Esophagus squamous epithelium (tissue), 5 donors: Measurements from ENCODE around the gene ANXA11. TPM values are rescaled to one million over a fixed set of nuclear protein-coding genes. Genes with fewer than 3 reads are reported as not detected.

Experiments used
- DNase-seq: peaks from one replicate; lab custom pipeline; 2025; lab: John Stamatoyannopoulos, UW
- H3K27ac ChIP-seq, 4 donors: fragments of 200-600 bp; sonication (generic); one replicate each; pipeline ENCODE4 v1.5.1; 2016 to 2019; ENCODE audit warnings: mild to moderate bottlenecking in 1 of 4
- H3K27me3 ChIP-seq, 4 donors: fragments of 200-600 bp; sonication (generic); 1 replicate in 3 of 4; 2 replicates in 1 of 4; pipeline versions ENCODE4 v1.5.1 to v1.6.0; 2017 to 2021; ENCODE audit warnings: antibody characterized with exemption in 1 of 4
- H3K36me3 ChIP-seq, 3 donors: fragments of 200-600 bp; sonication (generic); one replicate each; pipeline ENCODE4 v1.5.1; 2016 to 2019
- H3K4me1 ChIP-seq, 3 donors: fragments of 200-600 bp; sonication (generic); one replicate each; pipeline ENCODE4 v1.5.1; 2017 to 2019
- H3K4me3 ChIP-seq, 4 donors: fragments of 200-600 bp; sonication (generic); 1 replicate in 3 of 4; 2 replicates in 1 of 4; pipeline ENCODE4 v1.5.1; 2016 to 2019; ENCODE audit warnings: mild to moderate bottlenecking in 2 of 4, moderate library complexity in 1 of 4
- H3K9me3 ChIP-seq, 3 donors: fragments of 200-600 bp; sonication (generic); one replicate each; pipeline ENCODE4 v1.5.1; 2016 to 2019
- POLR2A ChIP-seq, 4 donors: fragments of 450-650 bp; IDR thresholded peaks; one replicate each; pipeline ENCODE4 v1.6.1; 2017; ENCODE audit warnings: antibody characterized with exemption in 4 of 4, mild to moderate bottlenecking in 4 of 4, moderate library complexity in 3 of 4
- WGBS, 2 donors: methylation state at CpG; one replicate each; pipeline ENCODE4 v1.1.5; 2018; 5-methylcytosine and 5-hydroxymethylcytosine counted together
- intact Hi-C: fragments of 100-400 bp; cut with DNase I; formaldehyde crosslinking; loops from one replicate; pipeline ENCODE4 v1.15.0; 2022
- total RNA-seq, 4 donors: library from RNA; depleted of rRNA; stranded (reverse); fragments of >200 nt; gene quantifications; one replicate each; pipeline ENCODE4 v1.1.0, GENCODE V29; 2016
- TF ChIP-seq, protein P1 (sequence below), 6 experiments: fragments of 450-650 bp in 4 of 6; fragments of 200-600 bp in 2 of 6; sonication (generic) in 2 of 6; IDR thresholded peaks; one replicate each; pipeline ENCODE4 v1.5.1; 2016 to 2019; ENCODE audit warnings: antibody characterized with exemption in 6 of 6, mild to moderate bottlenecking in 4 of 6, moderate library complexity in 4 of 6
- donor health status: DM: yes; HTN: yes; CAD: no.

Gene ANXA11
- total RNA-seq, 4 donors from 2014 or later: 131 to 243 (median 163) TPM

DNA sequence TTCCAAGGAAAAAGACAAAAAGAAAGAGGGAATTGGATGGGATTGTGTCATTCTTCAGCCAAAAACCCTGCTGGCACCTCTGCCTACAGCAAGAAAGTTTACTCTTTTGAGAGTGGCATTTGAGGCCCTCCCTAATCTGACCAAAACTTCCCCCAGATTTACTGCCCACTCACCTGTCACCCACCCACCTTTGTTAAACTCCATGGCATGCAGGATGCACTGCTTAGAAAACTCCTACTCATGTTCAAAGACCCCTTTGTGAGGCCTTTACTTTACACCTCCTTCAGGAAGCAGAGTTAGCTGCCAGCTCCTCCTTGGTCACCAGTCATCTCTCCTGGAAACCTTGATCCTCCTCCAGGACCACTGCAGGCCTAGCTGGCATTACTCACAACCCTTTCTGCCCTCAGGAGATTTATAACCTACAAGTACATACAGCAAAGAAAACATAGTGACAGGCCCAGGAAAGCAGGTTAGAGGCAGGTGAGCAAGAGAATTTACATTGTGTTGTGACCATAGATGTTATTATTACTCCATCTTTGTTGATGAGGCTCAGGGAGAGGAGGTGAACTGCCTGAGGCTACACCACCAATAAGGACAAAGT, 83.1 kb downstream of the ANXA11 start:
- Histone ChIP-seq H3K4me1 (no peaks in the 10 kb centered on the region), H3K4me3 (no peak overlapping the region), H3K36me3 (no peaks in the 10 kb centered on the region), H3K27ac (no peak overlapping the region), H3K27me3 (no peaks in the 10 kb centered on the region), H3K9me3 (no peaks in the 10 kb centered on the region)
- intact Hi-C loops: no loop called here
- no peak for DNase-seq
- TF ChIP-seq POLR2A (IDR thresholded peaks at IDR 0.05): no peak
- TF ChIP-seq, protein P1, sequence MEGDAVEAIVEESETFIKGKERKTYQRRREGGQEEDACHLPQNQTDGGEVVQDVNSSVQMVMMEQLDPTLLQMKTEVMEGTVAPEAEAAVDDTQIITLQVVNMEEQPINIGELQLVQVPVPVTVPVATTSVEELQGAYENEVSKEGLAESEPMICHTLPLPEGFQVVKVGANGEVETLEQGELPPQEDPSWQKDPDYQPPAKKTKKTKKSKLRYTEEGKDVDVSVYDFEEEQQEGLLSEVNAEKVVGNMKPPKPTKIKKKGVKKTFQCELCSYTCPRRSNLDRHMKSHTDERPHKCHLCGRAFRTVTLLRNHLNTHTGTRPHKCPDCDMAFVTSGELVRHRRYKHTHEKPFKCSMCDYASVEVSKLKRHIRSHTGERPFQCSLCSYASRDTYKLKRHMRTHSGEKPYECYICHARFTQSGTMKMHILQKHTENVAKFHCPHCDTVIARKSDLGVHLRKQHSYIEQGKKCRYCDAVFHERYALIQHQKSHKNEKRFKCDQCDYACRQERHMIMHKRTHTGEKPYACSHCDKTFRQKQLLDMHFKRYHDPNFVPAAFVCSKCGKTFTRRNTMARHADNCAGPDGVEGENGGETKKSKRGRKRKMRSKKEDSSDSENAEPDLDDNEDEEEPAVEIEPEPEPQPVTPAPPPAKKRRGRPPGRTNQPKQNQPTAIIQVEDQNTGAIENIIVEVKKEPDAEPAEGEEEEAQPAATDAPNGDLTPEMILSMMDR (IDR thresholded peaks at IDR 0.05): no peak

GRCh38 chr10:80118669-80119068, 86.7 kb downstream of the ANXA11 start:
- no peaks in the 10 kb centered on the region for H3K9me3 ChIP-seq
- no peak overlapping the region for H3K4me3 ChIP-seq
- no peak overlapping the region for H3K27ac ChIP-seq
- no peaks in the 10 kb centered on the region for H3K27me3 ChIP-seq
- WGBS, 2 donors: 97 to 100% methylated on average over 3 to 4 of the region's 4 CpGs
- H3K4me1 ChIP-seq: no peaks in the 10 kb centered on the region
- intact Hi-C loops: no loop called here
- H3K36me3 ChIP-seq: no peaks in the 10 kb centered on the region
- TF ChIP-seq, protein P1 (IDR thresholded peaks at IDR 0.05): no peak
- TF ChIP-seq POLR2A (IDR thresholded peaks at IDR 0.05): no peak
- no peak for DNase-seq

DNA sequence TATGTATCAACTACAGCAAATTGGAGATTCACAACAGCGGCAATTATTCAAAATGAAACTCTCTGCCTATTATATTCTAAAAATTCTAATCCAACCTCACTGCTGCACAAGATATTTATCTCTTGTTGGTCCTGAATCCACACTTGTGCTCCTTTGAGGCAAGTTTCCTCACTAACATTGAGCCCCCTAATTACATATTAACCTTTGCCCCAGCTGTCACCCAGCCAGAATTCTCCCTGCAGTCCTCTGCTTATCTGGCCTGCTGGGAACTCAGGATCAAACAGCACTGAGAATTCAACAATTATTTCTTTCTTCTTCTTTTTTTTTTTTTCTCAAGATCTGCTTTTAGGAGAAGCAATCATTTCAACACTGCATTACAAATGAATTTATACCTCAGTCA, 94.4 kb downstream of the ANXA11 start:
- peaks cover 0 to 20% (median 14%) of the 10 kb centered on the region in 3 donors for H3K9me3 ChIP-seq
- 88 to 100% methylated on average over 1 of the region's 1 CpG for WGBS, 2 donors
- peaks cover 0 to 6% (median 0%) of the 10 kb centered on the region in 3 donors for H3K4me1 ChIP-seq
- no peaks in the 10 kb centered on the region for H3K36me3 ChIP-seq
- no peak for TF ChIP-seq POLR2A (IDR thresholded peaks at IDR 0.05)
- TF ChIP-seq, protein P1 (IDR thresholded peaks at IDR 0.05): no peak
- no peaks in the 10 kb centered on the region for H3K27me3 ChIP-seq
- no peak for DNase-seq
- H3K27ac ChIP-seq: no peak overlapping the region
- intact Hi-C loops: no loop called here
- no peak overlapping the region for H3K4me3 ChIP-seq

- no peaks in the 10 kb centered on the region for H3K27me3 ChIP-seq
- H3K9me3 ChIP-seq: peaks cover 0 to 20% (median 14%) of the 10 kb centered on the region in 3 donors
- no peaks in the 10 kb centered on the region for H3K36me3 ChIP-seq
- no peak for DNase-seq
- no peak overlapping the region for H3K27ac ChIP-seq
- 81 to 88% methylated on average over 7 to 8 of the region's 8 CpGs for WGBS, 2 donors
- no peak overlapping the region for H3K4me3 ChIP-seq
- H3K4me1 ChIP-seq: peaks cover 0 to 26% (median 6%) of the 10 kb centered on the region in 3 donors
- no peak for TF ChIP-seq POLR2A (IDR thresholded peaks at IDR 0.05)
- TF ChIP-seq, protein P1 (IDR thresholded peaks at IDR 0.05): no peak
- intact Hi-C loops: no loop called here
Observed at GRCh38 chr10:80108576-80109239, 96.6 kb downstream of the ANXA11 start.
